Measurements from ENCODE around the gene DCUN1D3.

DNA sequence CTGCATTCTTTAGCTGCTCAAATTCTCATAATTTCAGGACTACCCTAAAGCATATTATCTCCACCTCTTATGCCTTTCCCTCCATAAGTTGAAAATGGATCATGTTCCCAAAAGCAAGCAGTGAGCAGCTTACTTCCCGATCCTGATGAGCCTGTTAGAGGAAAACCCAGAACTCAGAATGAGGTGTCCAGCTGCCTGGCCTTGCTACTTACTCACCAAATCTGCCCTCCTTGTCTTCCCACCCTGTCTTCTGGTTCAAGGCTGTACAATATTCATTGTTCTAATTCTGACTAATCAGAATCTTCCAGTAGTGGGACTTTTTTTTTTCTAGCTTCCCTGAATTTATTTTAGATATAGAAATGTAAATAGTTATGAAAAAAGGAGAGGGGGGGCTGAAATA, 11.2 kb upstream of the DCUN1D3 start:
- TF ChIP-seq EZH2 (IDR thresholded peaks at IDR 0.05; ENCODE audit: borderline replicate concordance) = no peak
- TF ChIP-seq, protein P1, sequence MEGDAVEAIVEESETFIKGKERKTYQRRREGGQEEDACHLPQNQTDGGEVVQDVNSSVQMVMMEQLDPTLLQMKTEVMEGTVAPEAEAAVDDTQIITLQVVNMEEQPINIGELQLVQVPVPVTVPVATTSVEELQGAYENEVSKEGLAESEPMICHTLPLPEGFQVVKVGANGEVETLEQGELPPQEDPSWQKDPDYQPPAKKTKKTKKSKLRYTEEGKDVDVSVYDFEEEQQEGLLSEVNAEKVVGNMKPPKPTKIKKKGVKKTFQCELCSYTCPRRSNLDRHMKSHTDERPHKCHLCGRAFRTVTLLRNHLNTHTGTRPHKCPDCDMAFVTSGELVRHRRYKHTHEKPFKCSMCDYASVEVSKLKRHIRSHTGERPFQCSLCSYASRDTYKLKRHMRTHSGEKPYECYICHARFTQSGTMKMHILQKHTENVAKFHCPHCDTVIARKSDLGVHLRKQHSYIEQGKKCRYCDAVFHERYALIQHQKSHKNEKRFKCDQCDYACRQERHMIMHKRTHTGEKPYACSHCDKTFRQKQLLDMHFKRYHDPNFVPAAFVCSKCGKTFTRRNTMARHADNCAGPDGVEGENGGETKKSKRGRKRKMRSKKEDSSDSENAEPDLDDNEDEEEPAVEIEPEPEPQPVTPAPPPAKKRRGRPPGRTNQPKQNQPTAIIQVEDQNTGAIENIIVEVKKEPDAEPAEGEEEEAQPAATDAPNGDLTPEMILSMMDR (IDR thresholded peaks at IDR 0.05; ENCODE audit: poor library complexity) = no peak
- no peak for TF ChIP-seq EZH2phosphoT487 (IDR thresholded peaks at IDR 0.05; ENCODE audit: low read depth, severe bottlenecking, unreplicated experiment)

All from hepatocyte (in vitro differentiated cells).